Pericardium fibroblast (primary cell): ENCODE data around the gene S100G. TPM values are rescaled to one million over a fixed set of nuclear protein-coding genes. Genes with fewer than 3 reads are reported as not detected.

ENCODE experiments used
- total RNA-seq: library from RNA; depleted of rRNA; stranded (reverse); fragments of >200 nt; gene quantifications from 2 replicates; pipeline ENCODE4 v1.2.3, GENCODE V29; 2015

The S100G gene
- not detected in 2 replicates for total RNA-seq

GRCh38 chrX:16649858-16650257, at the start of gene S100G:
S100G (plus strand) TSS chrX:16650158; CDS start chrX:16651007, 849 bp downstream.

Other genes starting within 250 kb of the S100G start
- 5.3 and 7.3 TPM in 2 replicates for gene CTPS2, start 62.5 kb downstream of the S100G start, total RNA-seq
- gene SYAP1, start 69.5 kb downstream of the S100G start, total RNA-seq, result 15.3 and 20.9 TPM in 2 replicates
- gene TXLNG, start 136.3 kb downstream of the S100G start, total RNA-seq, result 5.0 TPM in 2 replicates
- 71.8 and 83.3 TPM in 2 replicates for gene RBBP7, start 220.2 kb downstream of the S100G start, total RNA-seq